Mesenchymal stem cell (in vitro differentiated cells and primary cell): Measurements from ENCODE around the gene MRTFA.

Experiments
- DNase-seq: peaks from one replicate; pipeline ENCODE4 v3.0.0-alpha.2; 2013
- H2AFZ ChIP-seq: one replicate; pipeline ENCODE4 v1.6.1; 2013; ENCODE audit warnings: low read depth, mild to moderate bottlenecking, control low read depth, inconsistent platforms, low read length, moderate library complexity
- H2AK5ac ChIP-seq: 2 replicates; pipeline ENCODE4 v1.6.1; 2013; ENCODE audit warnings: low read length, moderate library complexity, mild to moderate bottlenecking, inconsistent platforms; ENCODE audit not compliant: severe bottlenecking
- H2BK120ac ChIP-seq: one replicate; pipeline ENCODE4 v1.6.1; 2013; ENCODE audit warnings: low read depth, mild to moderate bottlenecking, inconsistent platforms, low read length, moderate library complexity
- H2BK12ac ChIP-seq, 2 experiments: one replicate each; pipeline ENCODE4 v1.6.1; 2013; ENCODE audit warnings: inconsistent platforms in 2 of 2, low read length in 2 of 2, mild to moderate bottlenecking in 2 of 2, moderate library complexity in 2 of 2, control low read depth in 1 of 2
- H2BK15ac ChIP-seq: one replicate; pipeline ENCODE4 v1.6.1; 2013; ENCODE audit warnings: mild to moderate bottlenecking, low read depth, inconsistent platforms; ENCODE audit not compliant: poor library complexity, severe bottlenecking
- H2BK5ac ChIP-seq: 2 replicates; pipeline ENCODE4 v1.6.1; 2013; ENCODE audit warnings: low read depth, mild to moderate bottlenecking, low read length, control low read depth, inconsistent platforms; ENCODE audit not compliant: poor library complexity, severe bottlenecking
- H3K14ac ChIP-seq, 2 experiments: one replicate each; pipeline ENCODE4 v1.6.1; 2013; ENCODE audit warnings: inconsistent platforms in 2 of 2, low read length in 2 of 2, control low read depth in 1 of 2, mild to moderate bottlenecking in 1 of 2, moderate library complexity in 1 of 2
- H3K18ac ChIP-seq, 2 experiments: one replicate each; pipeline ENCODE4 v1.6.1; 2013; ENCODE audit warnings: inconsistent platforms in 2 of 2, low read length in 2 of 2, control low read depth in 1 of 2, low read depth in 1 of 2, mild to moderate bottlenecking in 1 of 2
- H3K23ac ChIP-seq, 2 experiments: one replicate each; pipeline ENCODE4 v1.6.1; 2013; ENCODE audit warnings: inconsistent platforms in 2 of 2, low read length in 2 of 2, mild to moderate bottlenecking in 2 of 2, moderate library complexity in 2 of 2, control low read depth in 1 of 2
- H3K27ac ChIP-seq: 2 replicates; pipeline ENCODE4 v1.5.1; 2013; ENCODE audit warnings: mild to moderate bottlenecking, moderate library complexity, low read length, control low read depth, inconsistent platforms; ENCODE audit not compliant: poor library complexity, severe bottlenecking
- H3K27me3 ChIP-seq, 2 experiments: 2 replicates each; pipeline versions ENCODE4 v1.6.1 to v1.7.0; 2013; ENCODE audit warnings: low read length in 2 of 2, mild to moderate bottlenecking in 2 of 2, moderate library complexity in 2 of 2, control low read depth in 1 of 2, inconsistent platforms in 1 of 2; ENCODE audit not compliant: control insufficient read depth in 1 of 2, insufficient read depth in 1 of 2
- H3K36me3 ChIP-seq, 2 experiments: 2 replicates each; pipeline versions ENCODE4 v1.6.1 to v1.7.0; 2013; ENCODE audit warnings: low read length in 2 of 2, control low read depth in 1 of 2, inconsistent platforms in 1 of 2, low read depth in 1 of 2, mild to moderate bottlenecking in 1 of 2; ENCODE audit not compliant: insufficient read depth in 2 of 2, control insufficient read depth in 1 of 2
- H3K4ac ChIP-seq, 2 experiments: one replicate each; pipeline ENCODE4 v1.6.1; 2013; ENCODE audit warnings: inconsistent platforms in 2 of 2, low read length in 2 of 2, mild to moderate bottlenecking in 2 of 2, moderate library complexity in 2 of 2, control low read depth in 1 of 2, low read depth in 1 of 2
- H3K4me1 ChIP-seq: 2 replicates; pipeline ENCODE4 v1.6.1; 2013; ENCODE audit warnings: low read depth, low read length, control low read depth; ENCODE audit not compliant: control insufficient read depth, insufficient read depth
- H3K4me2 ChIP-seq: 2 replicates; pipeline ENCODE4 v1.6.1; 2013; ENCODE audit warnings: low read length, mild to moderate bottlenecking, inconsistent platforms; ENCODE audit not compliant: poor library complexity, severe bottlenecking
- H3K4me3 ChIP-seq, 2 experiments: 2 replicates each; pipeline versions ENCODE4 v1.5.1 to v1.7.0; 2013; ENCODE audit warnings: low read length in 2 of 2, mild to moderate bottlenecking in 2 of 2, control low read depth in 1 of 2, low read depth in 1 of 2; ENCODE audit not compliant: insufficient read depth in 1 of 2
- H3K79me1 ChIP-seq: replicated peaks from 2 replicates; pipeline ENCODE4 v1.6.1; 2013; ENCODE audit warnings: mild to moderate bottlenecking, control low read depth, low read length, inconsistent platforms; ENCODE audit not compliant: poor library complexity, severe bottlenecking
- H3K9ac ChIP-seq: 2 replicates; pipeline ENCODE4 v1.7.0; 2013; ENCODE audit warnings: mild to moderate bottlenecking, low read length, moderate library complexity
- H3K9me3 ChIP-seq: 2 replicates; pipeline ENCODE4 v1.7.0; 2013; ENCODE audit warnings: mild to moderate bottlenecking, low read length; ENCODE audit not compliant: control insufficient read depth
- H4K8ac ChIP-seq: one replicate; pipeline ENCODE4 v1.6.1; 2013; ENCODE audit warnings: inconsistent platforms, mild to moderate bottlenecking, low read length, moderate library complexity
- H4K91ac ChIP-seq: one replicate; pipeline ENCODE4 v1.6.1; 2013; ENCODE audit warnings: mild to moderate bottlenecking, low read length, inconsistent platforms
- WGBS: methylation state at CpG from one replicate; pipeline ENCODE4 v1.1.7; 2013; ENCODE audit warnings: mixed read lengths; 5-methylcytosine and 5-hydroxymethylcytosine counted together

The MRTFA gene

DNA sequence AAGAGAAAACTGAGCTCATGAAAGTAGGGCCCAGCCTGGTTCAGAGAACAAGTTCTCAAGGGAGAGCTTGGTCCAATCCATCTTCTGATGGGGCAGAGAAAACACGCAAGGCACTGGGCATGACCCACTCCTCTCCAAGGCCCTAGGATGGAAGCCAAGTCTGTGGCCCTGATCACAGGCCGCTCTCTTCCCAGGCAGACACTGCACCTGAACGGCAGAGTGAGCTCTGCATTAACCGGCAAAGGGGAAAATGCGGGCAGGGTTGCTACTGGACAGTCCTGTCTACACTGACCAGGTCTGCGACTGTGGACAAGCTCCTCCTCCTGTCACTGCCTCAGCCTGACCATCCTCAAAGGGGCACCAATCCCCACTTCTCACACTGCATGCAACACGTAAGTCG lies 216.8 kb downstream of the MRTFA start:
- no peak for DNase-seq
- H2BK12ac ChIP-seq = no peak overlapping the region
- no peak overlapping the region for H2BK15ac ChIP-seq

DNA sequence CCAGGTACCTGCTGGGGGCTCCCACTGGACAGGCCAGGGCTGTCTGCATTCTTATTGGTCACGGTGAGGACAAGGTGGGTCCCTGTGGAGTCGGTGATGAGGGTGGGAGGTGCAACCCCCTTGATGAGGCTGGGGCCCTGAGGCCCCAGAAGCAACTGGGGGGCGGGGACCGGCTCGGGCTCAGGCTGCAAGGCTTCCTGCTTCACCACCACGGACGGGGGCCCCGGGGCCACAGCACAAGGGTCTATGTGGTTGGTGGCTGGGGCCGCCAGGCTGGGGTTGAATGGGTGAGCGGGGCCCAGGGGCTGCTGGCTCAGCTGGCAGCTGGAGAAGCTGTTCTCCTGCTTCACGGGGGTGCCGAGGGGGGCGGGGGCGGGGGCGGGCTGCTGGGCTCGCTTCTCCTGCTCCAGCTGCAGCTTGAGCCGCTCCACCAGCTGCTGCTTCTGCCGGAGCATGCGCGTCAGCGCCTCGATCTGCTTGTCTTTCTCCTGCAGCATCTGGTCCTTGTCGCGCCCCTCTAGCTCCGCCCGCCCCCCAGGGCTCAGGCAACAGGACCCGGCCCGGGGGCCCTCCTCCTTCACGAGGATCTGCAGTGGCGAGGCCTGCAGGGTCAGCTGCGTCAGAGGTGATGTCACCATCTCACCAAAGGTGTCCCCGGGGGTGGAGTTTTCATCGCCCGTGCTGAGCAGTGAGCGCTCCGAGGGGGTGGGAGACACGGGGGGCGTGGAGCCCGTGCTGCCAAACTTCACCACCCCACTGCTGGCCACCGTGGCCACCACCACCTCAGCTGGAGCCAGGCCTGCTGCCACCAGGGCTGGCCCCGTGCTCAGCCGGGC lies 217.9 kb downstream of the MRTFA start:
- Histone ChIP-seq H3K27me3 (no peaks in the 10 kb centered on the region), H3K14ac (no peak overlapping the region), H2BK15ac (no peak overlapping the region), H3K9ac (no peak overlapping the region), H3K79me1 (peaks cover 40% of the 10 kb centered on the region), H2AFZ (no peak overlapping the region), H3K23ac (no peak overlapping the region), H2BK5ac (no peak overlapping the region), H3K18ac (no peak overlapping the region), H3K27ac (no peak overlapping the region), H2AK5ac (no peak overlapping the region), H4K91ac (no peak overlapping the region), H3K9me3 (no peaks in the 10 kb centered on the region), H3K4me1 (peaks cover 25% of the 10 kb centered on the region), H2BK120ac (no peak overlapping the region), H2BK12ac (no peak overlapping the region), H3K36me3 (peaks cover 77 to 88% of the 10 kb centered on the region in 2 experiments), H3K4me2 (no peak overlapping the region), H3K4me3 (no peak overlapping the region), H4K8ac (no peak overlapping the region), H3K4ac (no peak overlapping the region)
- 94% methylated on average over 39 of the region's 42 CpGs for WGBS
- no peak for DNase-seq

More for the DNA sequence above, 216.8 kb downstream of the MRTFA start:
- Histone ChIP-seq H3K36me3 (peaks cover 86 to 98% of the 10 kb centered on the region in 2 experiments), H2BK5ac (no peak overlapping the region), H4K91ac (no peak overlapping the region), H3K4ac (no peak overlapping the region), H2BK120ac (no peak overlapping the region), H3K18ac (no peak overlapping the region), H2AFZ (no peak overlapping the region), H3K4me3 (no peak overlapping the region), H3K23ac (no peak overlapping the region), H3K9me3 (no peaks in the 10 kb centered on the region), H3K79me1 (peaks cover 48% of the 10 kb centered on the region), H3K27me3 (no peaks in the 10 kb centered on the region), H3K9ac (no peak overlapping the region), H4K8ac (no peak overlapping the region), H3K14ac (no peak overlapping the region), H2AK5ac (no peak overlapping the region), H3K4me2 (no peak overlapping the region), H3K27ac (no peak overlapping the region), H3K4me1 (peaks cover 21% of the 10 kb centered on the region)
- 95% methylated on average over 8 of the region's 8 CpGs for WGBS

DNA sequence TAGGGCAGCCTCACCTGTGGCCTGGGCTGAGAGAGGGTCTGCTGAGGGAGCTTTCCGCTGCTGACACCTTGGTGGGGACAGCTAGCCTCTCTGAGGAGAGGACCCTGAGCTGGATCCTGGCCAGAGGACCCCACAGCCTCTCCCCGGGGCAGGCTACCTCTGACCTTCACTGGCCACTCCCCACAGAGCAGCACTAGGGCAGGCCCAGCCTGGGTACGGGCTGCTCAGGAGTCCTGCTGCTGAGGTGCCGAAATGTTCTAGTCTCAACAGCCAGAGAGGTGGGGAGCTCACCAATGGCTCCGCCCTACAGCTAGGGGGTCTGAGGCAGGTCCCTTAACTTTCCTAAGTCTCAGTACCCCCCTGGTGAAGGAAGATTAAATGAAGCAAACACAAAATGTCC lies 218.6 kb downstream of the MRTFA start:
- Histone ChIP-seq H3K18ac (no peak overlapping the region), H3K79me1 (peaks cover 37% of the 10 kb centered on the region), H4K91ac (no peak overlapping the region), H3K4ac (no peak overlapping the region), H2AFZ (no peak overlapping the region), H3K27me3 (no peaks in the 10 kb centered on the region), H2BK5ac (no peak overlapping the region), H3K36me3 (peaks cover 70 to 81% of the 10 kb centered on the region in 2 experiments), H2BK120ac (no peak overlapping the region), H3K27ac (no peak overlapping the region), H2BK15ac (no peak overlapping the region), H3K14ac (no peak overlapping the region), H2BK12ac (no peak overlapping the region), H4K8ac (no peak overlapping the region), H3K4me1 (peaks cover 25% of the 10 kb centered on the region), H2AK5ac (no peak overlapping the region), H3K23ac (no peak overlapping the region), H3K4me2 (no peak overlapping the region), H3K4me3 (no peak overlapping the region), H3K9ac (no peak overlapping the region), H3K9me3 (no peaks in the 10 kb centered on the region)
- no peak for DNase-seq
- 97% methylated on average over 5 of the region's 5 CpGs for WGBS

- H3K4me3 ChIP-seq = no peak overlapping the region
- H3K14ac ChIP-seq = no peak overlapping the region
- H2AFZ ChIP-seq = no peak overlapping the region
- no peaks in the 10 kb centered on the region for H3K9me3 ChIP-seq
- peaks cover 28% of the 10 kb centered on the region for H3K79me1 ChIP-seq
- no peak overlapping the region for H2BK5ac ChIP-seq
- no peak overlapping the region for H3K4ac ChIP-seq
- no peak overlapping the region for H3K9ac ChIP-seq
- H4K8ac ChIP-seq = no peak overlapping the region
- no peak overlapping the region for H3K27ac ChIP-seq
- no peak overlapping the region for H2BK15ac ChIP-seq
- no peak overlapping the region for H3K23ac ChIP-seq
- no peak overlapping the region for H2AK5ac ChIP-seq
- H3K18ac ChIP-seq = no peak overlapping the region
- no peak overlapping the region for H4K91ac ChIP-seq
- H3K4me2 ChIP-seq = no peak overlapping the region
- no peak overlapping the region for H2BK120ac ChIP-seq
- no peak for DNase-seq
- 98% methylated on average over 8 of the region's 8 CpGs for WGBS
- H3K36me3 ChIP-seq = peaks cover 69 to 72% of the 10 kb centered on the region in 2 experiments
- H2BK12ac ChIP-seq = no peak overlapping the region
- no peaks in the 10 kb centered on the region for H3K27me3 ChIP-seq
- peaks cover 25% of the 10 kb centered on the region for H3K4me1 ChIP-seq
These were observed 219.5 kb downstream of the MRTFA start for GRCh38 chr22:40417041-40417440.
